Measurements from ENCODE around the gene GDF15.

- TF ChIP-seq CTCF (IDR thresholded peaks at IDR 0.05; ENCODE audit: low read depth, low read length) (no peak), POLR2A (IDR thresholded peaks at IDR 0.05; ENCODE audit: extremely low read depth, insufficient read length) (no peak), MYC (IDR thresholded peaks at IDR 0.05; ENCODE audit: low read depth, low read length) (no peak)
Measured at GRCh38 chr19:18389726-18390064, 3.7 kb downstream of the GDF15 start.

Measured in NB4 (cell line).